ENCODE results near the gene CDC14A. TPM values are rescaled to one million over a fixed set of nuclear protein-coding genes. Genes with fewer than 3 reads are reported as not detected.
A peak's percentile ranks its signal among the peaks of the same experiment; 100 is the strongest.

CDC14A gene
- total RNA-seq, 1 experiment from 2014 or later, result 6.6 TPM

DNA sequence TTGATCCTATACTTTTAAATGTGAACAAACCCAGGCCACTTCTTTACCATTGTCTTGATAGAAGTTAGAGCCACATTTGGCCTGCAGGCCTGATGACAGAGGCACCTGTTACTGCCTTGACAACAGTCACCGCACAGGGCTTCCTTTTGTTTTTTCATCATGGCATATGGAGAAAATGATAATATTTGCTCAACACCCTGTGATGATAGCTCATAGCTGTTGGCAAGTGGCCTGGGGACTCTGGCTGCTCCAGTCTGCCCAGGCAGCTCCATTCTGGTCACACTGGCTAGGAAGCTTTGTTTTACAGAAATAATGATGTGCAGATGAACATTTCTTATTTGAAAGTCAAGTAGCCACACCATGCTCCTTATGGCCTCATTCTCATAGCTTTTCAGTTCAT, 96.1 kb downstream of the CDC14A start:
- Histone ChIP-seq H3K9me3 (ENCODE audit: control insufficient read depth, insufficient read depth, low read depth, low read length) (no peaks in the 10 kb centered on the region), H3K27me3 (ENCODE audit: control insufficient read depth, insufficient read depth, low read length) (no peaks in the 10 kb centered on the region), H3K27ac (ENCODE audit: low read length) (no peak overlapping the region), H3K4me3 (ENCODE audit: low read depth in 2 of 2, low read length in 2 of 2) (no peak overlapping the region), H3K36me3 (ENCODE audit: control insufficient read depth, insufficient read depth, low read length) (no peaks in the 10 kb centered on the region), H3K4me1 (ENCODE audit: control insufficient read depth, insufficient read depth, low read length) (no peaks in the 10 kb centered on the region)
- in situ Hi-C loops (cut with HindIII; ENCODE audit: low pct_unique_long_range_greater_than_20kb, low sequenced_read_pairs) (no loop called here), intact Hi-C loops (cut with micrococcal nuclease; ENCODE audit: unreplicated experiment) (no loop called here)
- DNase-seq (ENCODE audit: low read depth, low spot score) (peak; percentile 12), ATAC-seq (no peak)
- BruUV-seq (replicated peaks), result no TSS peak
- TF ChIP-seq SIN3A (IDR thresholded peaks at IDR 0.05; ENCODE audit: borderline replicate concordance, insufficient read depth, low read depth, low read length) (no peak), POLR2AphosphoS5 (IDR thresholded peaks at IDR 0.05; ENCODE audit: low read depth, low read length) (no peak), TCF7L2 (IDR thresholded peaks at IDR 0.05; ENCODE audit: low read depth, low read length) (no peak)
- TF ChIP-seq, protein P1, sequence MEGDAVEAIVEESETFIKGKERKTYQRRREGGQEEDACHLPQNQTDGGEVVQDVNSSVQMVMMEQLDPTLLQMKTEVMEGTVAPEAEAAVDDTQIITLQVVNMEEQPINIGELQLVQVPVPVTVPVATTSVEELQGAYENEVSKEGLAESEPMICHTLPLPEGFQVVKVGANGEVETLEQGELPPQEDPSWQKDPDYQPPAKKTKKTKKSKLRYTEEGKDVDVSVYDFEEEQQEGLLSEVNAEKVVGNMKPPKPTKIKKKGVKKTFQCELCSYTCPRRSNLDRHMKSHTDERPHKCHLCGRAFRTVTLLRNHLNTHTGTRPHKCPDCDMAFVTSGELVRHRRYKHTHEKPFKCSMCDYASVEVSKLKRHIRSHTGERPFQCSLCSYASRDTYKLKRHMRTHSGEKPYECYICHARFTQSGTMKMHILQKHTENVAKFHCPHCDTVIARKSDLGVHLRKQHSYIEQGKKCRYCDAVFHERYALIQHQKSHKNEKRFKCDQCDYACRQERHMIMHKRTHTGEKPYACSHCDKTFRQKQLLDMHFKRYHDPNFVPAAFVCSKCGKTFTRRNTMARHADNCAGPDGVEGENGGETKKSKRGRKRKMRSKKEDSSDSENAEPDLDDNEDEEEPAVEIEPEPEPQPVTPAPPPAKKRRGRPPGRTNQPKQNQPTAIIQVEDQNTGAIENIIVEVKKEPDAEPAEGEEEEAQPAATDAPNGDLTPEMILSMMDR (IDR thresholded peaks at IDR 0.05), result no peak
- TF ChIP-seq, protein P2, sequence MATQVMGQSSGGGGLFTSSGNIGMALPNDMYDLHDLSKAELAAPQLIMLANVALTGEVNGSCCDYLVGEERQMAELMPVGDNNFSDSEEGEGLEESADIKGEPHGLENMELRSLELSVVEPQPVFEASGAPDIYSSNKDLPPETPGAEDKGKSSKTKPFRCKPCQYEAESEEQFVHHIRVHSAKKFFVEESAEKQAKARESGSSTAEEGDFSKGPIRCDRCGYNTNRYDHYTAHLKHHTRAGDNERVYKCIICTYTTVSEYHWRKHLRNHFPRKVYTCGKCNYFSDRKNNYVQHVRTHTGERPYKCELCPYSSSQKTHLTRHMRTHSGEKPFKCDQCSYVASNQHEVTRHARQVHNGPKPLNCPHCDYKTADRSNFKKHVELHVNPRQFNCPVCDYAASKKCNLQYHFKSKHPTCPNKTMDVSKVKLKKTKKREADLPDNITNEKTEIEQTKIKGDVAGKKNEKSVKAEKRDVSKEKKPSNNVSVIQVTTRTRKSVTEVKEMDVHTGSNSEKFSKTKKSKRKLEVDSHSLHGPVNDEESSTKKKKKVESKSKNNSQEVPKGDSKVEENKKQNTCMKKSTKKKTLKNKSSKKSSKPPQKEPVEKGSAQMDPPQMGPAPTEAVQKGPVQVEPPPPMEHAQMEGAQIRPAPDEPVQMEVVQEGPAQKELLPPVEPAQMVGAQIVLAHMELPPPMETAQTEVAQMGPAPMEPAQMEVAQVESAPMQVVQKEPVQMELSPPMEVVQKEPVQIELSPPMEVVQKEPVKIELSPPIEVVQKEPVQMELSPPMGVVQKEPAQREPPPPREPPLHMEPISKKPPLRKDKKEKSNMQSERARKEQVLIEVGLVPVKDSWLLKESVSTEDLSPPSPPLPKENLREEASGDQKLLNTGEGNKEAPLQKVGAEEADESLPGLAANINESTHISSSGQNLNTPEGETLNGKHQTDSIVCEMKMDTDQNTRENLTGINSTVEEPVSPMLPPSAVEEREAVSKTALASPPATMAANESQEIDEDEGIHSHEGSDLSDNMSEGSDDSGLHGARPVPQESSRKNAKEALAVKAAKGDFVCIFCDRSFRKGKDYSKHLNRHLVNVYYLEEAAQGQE (IDR thresholded peaks at IDR 0.05; ENCODE audit: insufficient read depth in 1 of 2, low read depth in 2 of 2, low read length in 1 of 2), result no peak
- CTCF ChIA-PET, result no interaction called here
- POLR2A ChIA-PET, result interaction anchor here (0.7 kb wide), 1 partner anchor 101 kb away, joined by 5 read pairs; no protein-coding TSS in a partner anchor

DNA sequence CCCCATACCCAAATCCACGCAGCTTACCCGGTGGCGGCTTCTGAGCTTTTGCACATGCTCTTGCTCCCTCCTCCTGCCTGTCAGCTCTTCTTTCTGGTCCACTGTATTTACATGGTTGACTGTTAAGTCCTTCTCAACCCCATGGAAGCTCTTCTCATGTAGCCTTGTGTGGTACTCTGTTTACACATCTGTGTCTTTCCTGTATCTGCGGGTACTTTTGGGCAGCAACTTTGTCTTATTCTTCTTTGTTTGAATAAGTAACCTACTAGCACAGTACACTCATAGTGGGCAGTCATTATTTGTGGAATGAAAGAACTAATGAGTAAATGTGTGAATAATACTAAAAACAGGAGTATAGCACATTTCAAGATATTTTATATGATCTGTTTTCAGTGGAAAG, 97.2 kb downstream of the CDC14A start:
- ATAC-seq, result no peak
- no peaks in the 10 kb centered on the region for H3K9me3 ChIP-seq (ENCODE audit: control insufficient read depth, insufficient read depth, low read depth, low read length)
- no peaks in the 10 kb centered on the region for H3K27me3 ChIP-seq (ENCODE audit: control insufficient read depth, insufficient read depth, low read length)
- no peaks in the 10 kb centered on the region for H3K4me1 ChIP-seq (ENCODE audit: control insufficient read depth, insufficient read depth, low read length)
- H3K27ac ChIP-seq (ENCODE audit: low read length), result no peak overlapping the region
- ChIA-PET POLR2A (no interaction called here), CTCF (no interaction called here)
- intact Hi-C loops (cut with micrococcal nuclease; ENCODE audit: unreplicated experiment) (no loop called here), in situ Hi-C loops (cut with HindIII; ENCODE audit: low pct_unique_long_range_greater_than_20kb, low sequenced_read_pairs) (no loop called here)
- no peak overlapping the region for H3K4me3 ChIP-seq (ENCODE audit: low read depth in 2 of 2, low read length in 2 of 2)
- H3K36me3 ChIP-seq (ENCODE audit: control insufficient read depth, insufficient read depth, low read length), result no peaks in the 10 kb centered on the region
- DNase-seq (ENCODE audit: low read depth, low spot score), result no peak
- TF ChIP-seq, protein P2 (IDR thresholded peaks at IDR 0.05; ENCODE audit: insufficient read depth in 1 of 2, low read depth in 2 of 2, low read length in 1 of 2), result no peak
- no peak for TF ChIP-seq POLR2AphosphoS5 (IDR thresholded peaks at IDR 0.05; ENCODE audit: low read depth, low read length)
- TF ChIP-seq, protein P1 (IDR thresholded peaks at IDR 0.05), result no peak
- TF ChIP-seq SIN3A (IDR thresholded peaks at IDR 0.05; ENCODE audit: borderline replicate concordance, insufficient read depth, low read depth, low read length), result no peak
- no peak for TF ChIP-seq TCF7L2 (IDR thresholded peaks at IDR 0.05; ENCODE audit: low read depth, low read length)
- BruUV-seq (replicated peaks), result no TSS peak
